H1 (cell line): Measurements from ENCODE around the gene FUT2. TPM values are rescaled to one million over a fixed set of nuclear protein-coding genes. Genes with fewer than 3 reads are reported as not detected.

ENCODE experiments used
- BACH1 ChIP-seq: IDR thresholded peaks from 2 replicates; pipeline ENCODE4 v1.6.1; 2012; ENCODE audit warnings: low read length, improper control_type of control experiment
- CBX8 ChIP-seq: fragments of 300-800, 300-1000 bp; sonication (generic); IDR thresholded peaks from 2 replicates; pipeline ENCODE4 v1.7.1; 2016; ENCODE audit warnings: low read depth, low read length, borderline replicate concordance
- FOSL1 ChIP-seq: IDR thresholded peaks from 2 replicates; pipeline ENCODE4 v1.6.1; 2011; ENCODE audit warnings: mild to moderate bottlenecking, low read depth, low read length, moderate library complexity; ENCODE audit not compliant: insufficient read depth
- GTF2F1 ChIP-seq: IDR thresholded peaks from 2 replicates; pipeline ENCODE4 v1.6.1; 2012; ENCODE audit warnings: low read depth, low read length, improper control_type of control experiment, borderline replicate concordance
- TBP ChIP-seq: IDR thresholded peaks from 2 replicates; pipeline ENCODE4 v1.6.1; 2011; ENCODE audit warnings: low read depth, low read length, improper control_type of control experiment
- TEAD4 ChIP-seq: IDR thresholded peaks from 2 replicates; pipeline ENCODE4 v1.6.1; 2012; ENCODE audit warnings: low read depth, low read length, inconsistent platforms, mixed read lengths
- YY1 ChIP-seq: IDR thresholded peaks from 2 replicates; pipeline ENCODE4 v1.6.1; 2011; ENCODE audit warnings: low read depth, mild to moderate bottlenecking, low read length
- polyA plus RNA-seq, 7 experiments: library from polyadenylated mRNA; depleted of rRNA in 3 of 7; stranded (reverse) in 5 of 7; unstranded in 2 of 7; fragments of >200 nt in 5 of 7; fragments of 200-250 nt in 2 of 7; gene quantifications; 1 replicate in 5 of 7; 2 replicates in 1 of 7; 4 replicates in 1 of 7; pipeline versions ENCODE4 v1.2.1 to v1.2.3, GENCODE V29; 2011 to 2013; ENCODE audit warnings: missing spikeins in 2 of 7, mixed read lengths in 2 of 7
- total RNA-seq: library from RNA; stranded (reverse); fragmentation: NEBNext Ultra II Directional; extraction: Animal tissue kit (Norgen Biotek cat#: 25700); gene quantifications from 2 replicates; pipeline ENCODE4 v1.2.1, GENCODE V29; 2021
- TF ChIP-seq, protein P1 (sequence below): fragments of 300-600 bp; sonication (generic); IDR thresholded peaks from 2 replicates; pipeline ENCODE4 v1.7.1; 2012; ENCODE audit warnings: low read length, moderate library complexity, mild to moderate bottlenecking, inconsistent platforms; ENCODE audit not compliant: insufficient replicate concordance
- TF ChIP-seq, protein P2 (sequence below), 3 experiments: IDR thresholded peaks; 1 replicate in 2 of 3; 2 replicates in 1 of 3; pipeline versions ENCODE4 v1.5.1 to v1.6.1; 2011; ENCODE audit warnings: low read length in 3 of 3, mild to moderate bottlenecking in 3 of 3, inconsistent platforms in 2 of 3, low read depth in 1 of 3, moderate library complexity in 1 of 3; ENCODE audit not compliant: insufficient read depth in 1 of 3; ENCODE audit errors: control extremely low read depth in 1 of 3

Gene FUT2
- total and polyA plus RNA-seq, 2 of the 8 experiments (the other 6 are each of a cell fraction or from before 2014, with no cell fraction given): 5.0 to 5.6 TPM

DNA sequence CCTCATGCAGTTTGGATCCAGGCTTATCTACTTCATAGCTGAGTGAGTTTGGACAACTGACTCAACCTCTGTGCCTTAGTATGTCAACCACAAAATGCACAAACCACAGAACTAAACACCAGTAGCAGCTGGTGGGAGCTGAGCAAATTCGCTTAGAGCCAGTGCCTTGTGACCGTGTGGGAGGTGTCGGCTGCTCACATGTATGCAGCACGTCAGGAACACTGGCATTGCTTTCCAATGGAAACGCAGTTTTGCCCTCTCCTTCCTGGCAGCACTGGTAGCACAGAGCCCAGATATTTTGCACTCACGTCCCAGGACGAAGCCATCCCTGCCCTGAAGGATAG lies 14.7 kb upstream of the FUT2 start (continued):
- TF ChIP-seq, protein P1, sequence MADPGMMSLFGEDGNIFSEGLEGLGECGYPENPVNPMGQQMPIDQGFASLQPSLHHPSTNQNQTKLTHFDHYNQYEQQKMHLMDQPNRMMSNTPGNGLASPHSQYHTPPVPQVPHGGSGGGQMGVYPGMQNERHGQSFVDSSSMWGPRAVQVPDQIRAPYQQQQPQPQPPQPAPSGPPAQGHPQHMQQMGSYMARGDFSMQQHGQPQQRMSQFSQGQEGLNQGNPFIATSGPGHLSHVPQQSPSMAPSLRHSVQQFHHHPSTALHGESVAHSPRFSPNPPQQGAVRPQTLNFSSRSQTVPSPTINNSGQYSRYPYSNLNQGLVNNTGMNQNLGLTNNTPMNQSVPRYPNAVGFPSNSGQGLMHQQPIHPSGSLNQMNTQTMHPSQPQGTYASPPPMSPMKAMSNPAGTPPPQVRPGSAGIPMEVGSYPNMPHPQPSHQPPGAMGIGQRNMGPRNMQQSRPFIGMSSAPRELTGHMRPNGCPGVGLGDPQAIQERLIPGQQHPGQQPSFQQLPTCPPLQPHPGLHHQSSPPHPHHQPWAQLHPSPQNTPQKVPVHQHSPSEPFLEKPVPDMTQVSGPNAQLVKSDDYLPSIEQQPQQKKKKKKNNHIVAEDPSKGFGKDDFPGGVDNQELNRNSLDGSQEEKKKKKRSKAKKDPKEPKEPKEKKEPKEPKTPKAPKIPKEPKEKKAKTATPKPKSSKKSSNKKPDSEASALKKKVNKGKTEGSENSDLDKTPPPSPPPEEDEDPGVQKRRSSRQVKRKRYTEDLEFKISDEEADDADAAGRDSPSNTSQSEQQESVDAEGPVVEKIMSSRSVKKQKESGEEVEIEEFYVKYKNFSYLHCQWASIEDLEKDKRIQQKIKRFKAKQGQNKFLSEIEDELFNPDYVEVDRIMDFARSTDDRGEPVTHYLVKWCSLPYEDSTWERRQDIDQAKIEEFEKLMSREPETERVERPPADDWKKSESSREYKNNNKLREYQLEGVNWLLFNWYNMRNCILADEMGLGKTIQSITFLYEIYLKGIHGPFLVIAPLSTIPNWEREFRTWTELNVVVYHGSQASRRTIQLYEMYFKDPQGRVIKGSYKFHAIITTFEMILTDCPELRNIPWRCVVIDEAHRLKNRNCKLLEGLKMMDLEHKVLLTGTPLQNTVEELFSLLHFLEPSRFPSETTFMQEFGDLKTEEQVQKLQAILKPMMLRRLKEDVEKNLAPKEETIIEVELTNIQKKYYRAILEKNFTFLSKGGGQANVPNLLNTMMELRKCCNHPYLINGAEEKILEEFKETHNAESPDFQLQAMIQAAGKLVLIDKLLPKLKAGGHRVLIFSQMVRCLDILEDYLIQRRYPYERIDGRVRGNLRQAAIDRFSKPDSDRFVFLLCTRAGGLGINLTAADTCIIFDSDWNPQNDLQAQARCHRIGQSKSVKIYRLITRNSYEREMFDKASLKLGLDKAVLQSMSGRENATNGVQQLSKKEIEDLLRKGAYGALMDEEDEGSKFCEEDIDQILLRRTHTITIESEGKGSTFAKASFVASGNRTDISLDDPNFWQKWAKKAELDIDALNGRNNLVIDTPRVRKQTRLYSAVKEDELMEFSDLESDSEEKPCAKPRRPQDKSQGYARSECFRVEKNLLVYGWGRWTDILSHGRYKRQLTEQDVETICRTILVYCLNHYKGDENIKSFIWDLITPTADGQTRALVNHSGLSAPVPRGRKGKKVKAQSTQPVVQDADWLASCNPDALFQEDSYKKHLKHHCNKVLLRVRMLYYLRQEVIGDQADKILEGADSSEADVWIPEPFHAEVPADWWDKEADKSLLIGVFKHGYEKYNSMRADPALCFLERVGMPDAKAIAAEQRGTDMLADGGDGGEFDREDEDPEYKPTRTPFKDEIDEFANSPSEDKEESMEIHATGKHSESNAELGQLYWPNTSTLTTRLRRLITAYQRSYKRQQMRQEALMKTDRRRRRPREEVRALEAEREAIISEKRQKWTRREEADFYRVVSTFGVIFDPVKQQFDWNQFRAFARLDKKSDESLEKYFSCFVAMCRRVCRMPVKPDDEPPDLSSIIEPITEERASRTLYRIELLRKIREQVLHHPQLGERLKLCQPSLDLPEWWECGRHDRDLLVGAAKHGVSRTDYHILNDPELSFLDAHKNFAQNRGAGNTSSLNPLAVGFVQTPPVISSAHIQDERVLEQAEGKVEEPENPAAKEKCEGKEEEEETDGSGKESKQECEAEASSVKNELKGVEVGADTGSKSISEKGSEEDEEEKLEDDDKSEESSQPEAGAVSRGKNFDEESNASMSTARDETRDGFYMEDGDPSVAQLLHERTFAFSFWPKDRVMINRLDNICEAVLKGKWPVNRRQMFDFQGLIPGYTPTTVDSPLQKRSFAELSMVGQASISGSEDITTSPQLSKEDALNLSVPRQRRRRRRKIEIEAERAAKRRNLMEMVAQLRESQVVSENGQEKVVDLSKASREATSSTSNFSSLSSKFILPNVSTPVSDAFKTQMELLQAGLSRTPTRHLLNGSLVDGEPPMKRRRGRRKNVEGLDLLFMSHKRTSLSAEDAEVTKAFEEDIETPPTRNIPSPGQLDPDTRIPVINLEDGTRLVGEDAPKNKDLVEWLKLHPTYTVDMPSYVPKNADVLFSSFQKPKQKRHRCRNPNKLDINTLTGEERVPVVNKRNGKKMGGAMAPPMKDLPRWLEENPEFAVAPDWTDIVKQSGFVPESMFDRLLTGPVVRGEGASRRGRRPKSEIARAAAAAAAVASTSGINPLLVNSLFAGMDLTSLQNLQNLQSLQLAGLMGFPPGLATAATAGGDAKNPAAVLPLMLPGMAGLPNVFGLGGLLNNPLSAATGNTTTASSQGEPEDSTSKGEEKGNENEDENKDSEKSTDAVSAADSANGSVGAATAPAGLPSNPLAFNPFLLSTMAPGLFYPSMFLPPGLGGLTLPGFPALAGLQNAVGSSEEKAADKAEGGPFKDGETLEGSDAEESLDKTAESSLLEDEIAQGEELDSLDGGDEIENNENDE: no peak
- no peak for TF ChIP-seq YY1
- no peak for TF ChIP-seq TEAD4
- no peak for TF ChIP-seq CBX8
- TF ChIP-seq TBP: no peak
- no peak for TF ChIP-seq GTF2F1
- no peak for TF ChIP-seq FOSL1
- no peak for TF ChIP-seq BACH1
- TF ChIP-seq, protein P2, sequence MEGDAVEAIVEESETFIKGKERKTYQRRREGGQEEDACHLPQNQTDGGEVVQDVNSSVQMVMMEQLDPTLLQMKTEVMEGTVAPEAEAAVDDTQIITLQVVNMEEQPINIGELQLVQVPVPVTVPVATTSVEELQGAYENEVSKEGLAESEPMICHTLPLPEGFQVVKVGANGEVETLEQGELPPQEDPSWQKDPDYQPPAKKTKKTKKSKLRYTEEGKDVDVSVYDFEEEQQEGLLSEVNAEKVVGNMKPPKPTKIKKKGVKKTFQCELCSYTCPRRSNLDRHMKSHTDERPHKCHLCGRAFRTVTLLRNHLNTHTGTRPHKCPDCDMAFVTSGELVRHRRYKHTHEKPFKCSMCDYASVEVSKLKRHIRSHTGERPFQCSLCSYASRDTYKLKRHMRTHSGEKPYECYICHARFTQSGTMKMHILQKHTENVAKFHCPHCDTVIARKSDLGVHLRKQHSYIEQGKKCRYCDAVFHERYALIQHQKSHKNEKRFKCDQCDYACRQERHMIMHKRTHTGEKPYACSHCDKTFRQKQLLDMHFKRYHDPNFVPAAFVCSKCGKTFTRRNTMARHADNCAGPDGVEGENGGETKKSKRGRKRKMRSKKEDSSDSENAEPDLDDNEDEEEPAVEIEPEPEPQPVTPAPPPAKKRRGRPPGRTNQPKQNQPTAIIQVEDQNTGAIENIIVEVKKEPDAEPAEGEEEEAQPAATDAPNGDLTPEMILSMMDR (IDR thresholded peaks at IDR 0.05; ENCODE audit: control extremely low read depth in 1 of 3, insufficient read depth in 1 of 3, low read depth in 1 of 3, low read length in 3 of 3): no peak
